ENCODE measurements around the gene UGT2B15.

DNA sequence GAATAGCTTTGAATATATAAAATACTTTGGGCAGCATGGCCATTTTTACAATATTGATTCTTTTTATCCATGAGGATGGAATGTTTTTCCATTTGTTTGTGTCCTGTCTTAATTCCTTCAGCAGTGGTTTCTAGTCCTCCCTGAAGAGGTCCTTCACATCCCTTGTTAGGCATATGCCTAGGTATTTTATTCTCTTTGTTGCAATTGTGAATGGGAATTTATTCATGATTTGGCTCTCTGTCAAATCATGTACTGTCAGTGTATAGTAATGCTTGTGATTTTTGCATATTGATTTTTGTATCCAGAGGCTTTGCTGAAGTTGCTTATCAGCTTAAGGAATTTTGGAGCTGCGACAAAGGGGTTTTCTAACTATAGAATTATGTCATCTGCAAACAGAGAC, 18.5 kb downstream of the UGT2B15 start:
- no peak for TF ChIP-seq POLR2A (IDR thresholded peaks at IDR 0.05)
- TF ChIP-seq, protein P1, sequence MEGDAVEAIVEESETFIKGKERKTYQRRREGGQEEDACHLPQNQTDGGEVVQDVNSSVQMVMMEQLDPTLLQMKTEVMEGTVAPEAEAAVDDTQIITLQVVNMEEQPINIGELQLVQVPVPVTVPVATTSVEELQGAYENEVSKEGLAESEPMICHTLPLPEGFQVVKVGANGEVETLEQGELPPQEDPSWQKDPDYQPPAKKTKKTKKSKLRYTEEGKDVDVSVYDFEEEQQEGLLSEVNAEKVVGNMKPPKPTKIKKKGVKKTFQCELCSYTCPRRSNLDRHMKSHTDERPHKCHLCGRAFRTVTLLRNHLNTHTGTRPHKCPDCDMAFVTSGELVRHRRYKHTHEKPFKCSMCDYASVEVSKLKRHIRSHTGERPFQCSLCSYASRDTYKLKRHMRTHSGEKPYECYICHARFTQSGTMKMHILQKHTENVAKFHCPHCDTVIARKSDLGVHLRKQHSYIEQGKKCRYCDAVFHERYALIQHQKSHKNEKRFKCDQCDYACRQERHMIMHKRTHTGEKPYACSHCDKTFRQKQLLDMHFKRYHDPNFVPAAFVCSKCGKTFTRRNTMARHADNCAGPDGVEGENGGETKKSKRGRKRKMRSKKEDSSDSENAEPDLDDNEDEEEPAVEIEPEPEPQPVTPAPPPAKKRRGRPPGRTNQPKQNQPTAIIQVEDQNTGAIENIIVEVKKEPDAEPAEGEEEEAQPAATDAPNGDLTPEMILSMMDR (IDR thresholded peaks at IDR 0.05) = no peak
